Loucy (cell line): ENCODE data around the gene SSTR1.

ENCODE experiments used
- H2AFZ ChIP-seq: fragments of 200-600 bp; sonication (generic); 2 replicates; pipeline ENCODE4 v1.6.0; 2016; ENCODE audit warnings: antibody characterized with exemption, mild to moderate bottlenecking, low read length, moderate library complexity
- H3F3A ChIP-seq: fragments of 200-600 bp; 2 replicates; pipeline ENCODE4 v1.6.0; 2016; ENCODE audit warnings: antibody characterized with exemption, low read depth, mild to moderate bottlenecking
- H3K27me3 ChIP-seq: fragments of 200-600 bp; sonication (generic); 2 replicates; pipeline ENCODE4 v1.6.1; 2014; ENCODE audit warnings: low read length, mild to moderate bottlenecking; ENCODE audit not compliant: insufficient read depth, poor library complexity, severe bottlenecking
- H3K36me3 ChIP-seq: fragments of 200-600 bp; sonication (generic); 2 replicates; pipeline ENCODE4 v1.6.1; 2016; ENCODE audit warnings: low read length; ENCODE audit not compliant: insufficient read depth
- H3K4me1 ChIP-seq: fragments of 200-600 bp; sonication (generic); 2 replicates; pipeline ENCODE4 v1.5.1; 2014; ENCODE audit warnings: low read length, mild to moderate bottlenecking; ENCODE audit not compliant: insufficient read depth, poor library complexity, severe bottlenecking
- H3K4me2 ChIP-seq: fragments of 200-600 bp; sonication (generic); 2 replicates; pipeline ENCODE4 v1.6.0; 2014; ENCODE audit warnings: antibody characterized with exemption, low read length, low read depth, mild to moderate bottlenecking; ENCODE audit not compliant: poor library complexity, severe bottlenecking
- H3K4me3 ChIP-seq: fragments of 200-600 bp; sonication (generic); 2 replicates; pipeline ENCODE4 v1.5.1; 2014; ENCODE audit warnings: low read length, mild to moderate bottlenecking, mixed read lengths; ENCODE audit not compliant: poor library complexity, severe bottlenecking
- H3K79me2 ChIP-seq: fragments of 200-600 bp; sonication (generic); 2 replicates; pipeline ENCODE4 v1.6.1; 2014; ENCODE audit warnings: low read length; ENCODE audit not compliant: insufficient read depth
- H3K9ac ChIP-seq: fragments of 200-600 bp; sonication (generic); 2 replicates; pipeline ENCODE4 v1.6.0; 2014; ENCODE audit warnings: mild to moderate bottlenecking, low read depth, low read length, moderate library complexity; ENCODE audit not compliant: poor library complexity, severe bottlenecking
- H3K9me2 ChIP-seq: fragments of 200-600 bp; sonication (generic); replicated peaks from 2 replicates; pipeline ENCODE4 v1.6.1; 2016; ENCODE audit warnings: low read depth, low read length, mixed read lengths
- H3K9me3 ChIP-seq: fragments of 200-600 bp; sonication (generic); 2 replicates; pipeline ENCODE4 v1.6.1; 2014; ENCODE audit warnings: mild to moderate bottlenecking, antibody characterized with exemption, low read length, low read depth; ENCODE audit not compliant: insufficient read depth
- H4K20me1 ChIP-seq: fragments of 200-600 bp; sonication (generic); 2 replicates; pipeline ENCODE4 v1.6.0; 2014; ENCODE audit warnings: antibody characterized with exemption, low read length, mild to moderate bottlenecking; ENCODE audit not compliant: insufficient read depth, poor library complexity, severe bottlenecking
- CTCF ChIP-seq: fragments of 200-600 bp; sonication (generic); conservative IDR thresholded peaks from 2 replicates; pipeline ENCODE4 v1.5.1; 2014; ENCODE audit warnings: mild to moderate bottlenecking, antibody characterized with exemption, low read length
- EZH2phosphoT487 ChIP-seq: fragments of 200-600 bp; IDR thresholded peaks from 2 replicates; pipeline ENCODE4 v1.6.1; 2018; ENCODE audit warnings: antibody characterized with exemption, mild to moderate bottlenecking, moderate library complexity, borderline replicate concordance

SSTR1 gene

GRCh38 chr14:38205119-38205813 is 2.4 kb upstream of the SSTR1 start:
- Histone ChIP-seq H3K4me1 (no peaks in the 10 kb centered on the region), H3K36me3 (no peaks in the 10 kb centered on the region), H3F3A (no peaks in the 10 kb centered on the region), H3K9me3 (peaks cover 7% of the 10 kb centered on the region; the same call in 1 of the 2 replicates), H3K27me3 (no peaks in the 10 kb centered on the region), H3K9ac (no peak overlapping the region), H3K4me3 (no peak overlapping the region), H3K9me2 (no peaks in the 10 kb centered on the region), H3K4me2 (no peak overlapping the region), H4K20me1 (no peaks in the 10 kb centered on the region), H2AFZ (no peak overlapping the region), H3K79me2 (no peaks in the 10 kb centered on the region)
- TF ChIP-seq EZH2phosphoT487: no peak
- TF ChIP-seq CTCF: no peak

DNA sequence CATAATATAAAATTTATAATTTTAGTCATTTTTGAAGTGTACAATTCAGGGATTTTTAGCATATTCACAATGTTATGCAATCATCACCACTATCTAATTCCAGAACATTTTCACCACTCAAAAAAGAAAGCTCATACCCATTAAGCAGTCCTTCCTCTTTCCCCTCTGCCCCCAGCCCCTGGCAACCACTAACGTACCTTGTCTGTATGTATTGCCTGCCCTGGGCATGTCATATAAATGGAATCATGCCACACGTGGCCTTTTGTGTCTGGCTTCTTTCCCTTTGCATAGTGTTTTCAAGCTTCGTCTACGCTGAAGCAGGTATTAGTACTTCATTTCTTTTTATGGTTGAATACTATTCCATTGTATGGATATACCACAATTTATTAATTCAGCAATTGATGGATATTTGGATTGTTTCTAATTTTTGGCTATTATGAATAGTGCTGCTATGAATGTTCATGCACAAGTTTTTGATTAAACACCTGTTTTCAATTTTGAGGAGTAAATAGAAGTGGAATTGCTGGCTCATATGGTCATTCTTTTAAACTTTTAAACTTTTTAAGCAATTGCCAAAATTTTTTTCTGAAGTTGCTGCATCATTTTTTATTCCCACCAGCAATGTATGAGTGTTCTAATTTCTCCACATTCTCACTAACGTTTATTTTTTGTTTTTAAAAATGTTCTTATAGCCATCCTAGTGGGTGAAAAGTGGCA is 1.6 kb upstream of the SSTR1 start:
- H2AFZ ChIP-seq: no peak overlapping the region
- no peaks in the 10 kb centered on the region for H3K79me2 ChIP-seq
- peaks cover 7% of the 10 kb centered on the region; the same call in 1 of the 2 replicates for H3K9me3 ChIP-seq
- no peak overlapping the region for H3K4me3 ChIP-seq
- no peaks in the 10 kb centered on the region for H4K20me1 ChIP-seq
- no peaks in the 10 kb centered on the region for H3K9me2 ChIP-seq
- H3K4me1 ChIP-seq: no peaks in the 10 kb centered on the region
- TF ChIP-seq CTCF (no peak), EZH2phosphoT487 (no peak)
- no peaks in the 10 kb centered on the region for H3K36me3 ChIP-seq
- no peaks in the 10 kb centered on the region for H3F3A ChIP-seq
- H3K9ac ChIP-seq: no peak overlapping the region
- H3K4me2 ChIP-seq: no peak overlapping the region
- H3K27me3 ChIP-seq: no peaks in the 10 kb centered on the region

GRCh38 chr14:38206689-38207376 is 871 bp upstream of the SSTR1 start:
- Histone ChIP-seq H3K27me3 (no peaks in the 10 kb centered on the region), H3K36me3 (no peaks in the 10 kb centered on the region), H2AFZ (no peak overlapping the region), H3K9me2 (no peaks in the 10 kb centered on the region), H3F3A (no peaks in the 10 kb centered on the region), H3K4me2 (no peak overlapping the region), H3K9me3 (peaks cover 7% of the 10 kb centered on the region; the same call in 1 of the 2 replicates), H3K4me1 (no peaks in the 10 kb centered on the region), H4K20me1 (no peaks in the 10 kb centered on the region), H3K9ac (no peak overlapping the region), H3K79me2 (no peaks in the 10 kb centered on the region), H3K4me3 (no peak overlapping the region)
- TF ChIP-seq CTCF: no peak
- no peak for TF ChIP-seq EZH2phosphoT487
